OCI-LY3 (cell line): Measurements from ENCODE around the gene WDR91.

ENCODE experiments used
- EZH2phosphoT487 ChIP-seq: fragments of 200-600 bp; shearing (Covaris generic); IDR thresholded peaks from 2 replicates; pipeline ENCODE4 v1.6.1; 2018; ENCODE audit warnings: antibody characterized with exemption, mixed run types, low read depth
- TF ChIP-seq, protein P1 (sequence below): fragments of 200-600, 300-600 bp; sonication (generic); IDR thresholded peaks from 2 replicates; pipeline ENCODE4 v1.5.1; 2014; ENCODE audit warnings: antibody characterized with exemption, low read length, low read depth

DNA sequence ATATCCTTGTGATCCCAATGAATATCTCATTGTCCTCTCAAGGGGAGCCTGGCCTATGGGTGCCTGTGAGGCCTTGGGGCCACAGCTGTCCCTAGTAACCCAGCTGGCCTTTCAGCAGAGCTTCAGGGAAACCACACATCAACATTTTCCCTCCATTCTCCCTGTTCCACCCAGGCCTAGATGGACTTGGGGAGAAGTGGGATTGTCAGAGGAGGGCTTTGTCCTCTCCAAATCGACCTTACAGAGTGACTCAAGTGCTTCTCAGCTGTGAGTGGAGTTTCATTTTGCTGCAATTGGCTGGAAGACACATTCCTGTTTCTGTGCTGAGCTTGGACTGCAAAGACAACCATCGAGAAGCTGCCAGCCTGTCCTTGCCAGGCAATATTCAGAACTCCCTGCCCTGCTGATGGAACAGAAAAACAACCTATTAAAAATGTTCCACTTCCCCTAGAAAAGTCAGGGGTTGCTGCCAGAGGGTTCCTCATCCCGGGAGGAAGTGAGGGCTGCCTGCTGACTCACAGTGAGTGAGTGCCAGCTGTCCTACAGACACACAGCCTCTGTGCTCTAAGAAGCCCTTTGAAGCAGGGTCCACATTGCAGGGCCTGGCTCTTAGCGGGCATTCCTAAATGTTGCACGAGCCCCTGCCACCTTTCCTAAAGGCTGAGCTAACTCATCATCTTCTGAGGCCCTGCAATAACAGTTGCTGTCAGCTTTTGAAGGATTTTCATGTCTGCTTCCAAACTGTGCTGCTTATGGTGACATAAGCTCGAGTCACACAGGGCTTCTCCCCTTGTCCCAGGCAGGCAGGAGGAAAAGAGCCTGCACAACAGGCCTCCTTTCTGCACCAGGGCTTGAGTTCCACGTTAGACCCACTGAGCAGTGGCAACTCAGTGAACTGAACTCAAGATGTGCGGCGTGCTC, 42.8 kb upstream of the WDR91 start:
- TF ChIP-seq, protein P1, sequence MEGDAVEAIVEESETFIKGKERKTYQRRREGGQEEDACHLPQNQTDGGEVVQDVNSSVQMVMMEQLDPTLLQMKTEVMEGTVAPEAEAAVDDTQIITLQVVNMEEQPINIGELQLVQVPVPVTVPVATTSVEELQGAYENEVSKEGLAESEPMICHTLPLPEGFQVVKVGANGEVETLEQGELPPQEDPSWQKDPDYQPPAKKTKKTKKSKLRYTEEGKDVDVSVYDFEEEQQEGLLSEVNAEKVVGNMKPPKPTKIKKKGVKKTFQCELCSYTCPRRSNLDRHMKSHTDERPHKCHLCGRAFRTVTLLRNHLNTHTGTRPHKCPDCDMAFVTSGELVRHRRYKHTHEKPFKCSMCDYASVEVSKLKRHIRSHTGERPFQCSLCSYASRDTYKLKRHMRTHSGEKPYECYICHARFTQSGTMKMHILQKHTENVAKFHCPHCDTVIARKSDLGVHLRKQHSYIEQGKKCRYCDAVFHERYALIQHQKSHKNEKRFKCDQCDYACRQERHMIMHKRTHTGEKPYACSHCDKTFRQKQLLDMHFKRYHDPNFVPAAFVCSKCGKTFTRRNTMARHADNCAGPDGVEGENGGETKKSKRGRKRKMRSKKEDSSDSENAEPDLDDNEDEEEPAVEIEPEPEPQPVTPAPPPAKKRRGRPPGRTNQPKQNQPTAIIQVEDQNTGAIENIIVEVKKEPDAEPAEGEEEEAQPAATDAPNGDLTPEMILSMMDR: no peak
- TF ChIP-seq EZH2phosphoT487: no peak
